OCI-M2 (cell line): ENCODE data around the gene EHD2.
"Not testable (repeated sequence)": the region's sequence is repeated elsewhere in the genome, so short reads cannot be mapped to it uniquely, and the experiment has no call there.

ENCODE experiments used
- DNase-seq: peaks from one replicate; lab custom pipeline; 2025; ENCODE audit not compliant: unreplicated experiment; lab: John Stamatoyannopoulos, UW

EHD2 gene

GRCh38 chr19:47765523-47766358 is 52.5 kb downstream of the EHD2 start:
- no peak for DNase-seq

- no peak for DNase-seq
Observed at GRCh38 chr19:47766359-47766620, 53.1 kb downstream of the EHD2 start.

DNA sequence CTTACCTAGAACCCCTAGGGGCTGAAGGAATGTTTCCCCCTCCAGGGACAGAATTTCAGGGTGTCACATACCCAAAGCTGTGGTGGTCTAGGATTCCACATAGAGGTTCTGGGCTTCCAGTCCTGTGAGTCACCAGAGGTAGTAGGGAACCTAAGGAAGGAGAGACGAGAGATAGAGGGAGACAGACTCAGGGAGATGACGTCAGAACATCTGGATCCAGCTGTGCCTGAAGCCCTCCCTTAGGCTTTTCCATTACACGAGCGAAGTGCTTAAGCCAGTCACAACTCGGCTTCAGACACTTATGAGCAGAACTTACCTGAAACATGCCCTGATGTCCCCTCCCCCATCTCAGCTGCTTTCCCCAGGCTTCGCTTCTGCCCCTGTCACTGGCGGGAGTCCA is 53.4 kb downstream of the EHD2 start:
- no peak for DNase-seq

- DNase-seq: no peak
Observed at GRCh38 chr19:47767349-47767748, 54.1 kb downstream of the EHD2 start.

- no peak for DNase-seq
Observed at GRCh38 chr19:47768604-47769003, 55.4 kb downstream of the EHD2 start.

DNA sequence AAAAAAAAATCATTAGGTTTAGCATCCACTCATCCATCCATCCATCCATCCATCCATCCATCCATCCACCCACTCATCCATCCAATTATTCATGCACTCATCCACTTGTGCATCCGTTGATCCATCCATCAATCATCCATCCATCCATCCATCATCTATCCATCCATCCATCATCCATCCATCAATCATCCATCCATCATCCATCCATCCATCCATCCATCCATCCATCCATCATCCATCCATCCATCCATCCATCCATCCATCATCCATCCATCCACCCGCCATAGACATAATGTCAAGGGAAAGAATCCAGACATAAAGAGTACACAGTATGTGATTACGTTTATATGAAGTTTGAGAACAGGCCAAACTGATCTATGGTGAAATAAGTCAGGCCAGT is 56.3 kb downstream of the EHD2 start:
- DNase-seq: no peak

GRCh38 chr19:47771291-47771690 is 58.1 kb downstream of the EHD2 start:
- not testable (repeated sequence) for DNase-seq

DNA sequence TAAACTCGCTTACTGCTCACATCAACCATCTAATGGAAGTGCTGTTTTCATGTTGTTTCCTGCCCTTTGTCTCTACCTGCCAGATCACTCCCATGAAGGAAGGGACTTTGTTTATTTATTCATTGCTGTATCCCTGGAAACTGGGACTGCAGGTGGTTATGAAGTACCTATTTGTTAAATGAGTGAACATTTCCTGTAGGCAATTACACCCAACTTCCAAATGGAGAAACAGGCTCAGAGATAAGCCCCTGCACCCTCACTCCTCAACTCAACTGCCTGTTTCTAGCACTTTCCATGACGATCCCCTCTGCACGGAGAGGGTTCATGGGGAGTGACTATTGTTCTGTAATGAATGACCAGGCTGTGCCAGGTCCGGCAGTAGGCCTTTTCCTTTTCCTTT is 63.3 kb downstream of the EHD2 start:
- DNase-seq: no peak

GRCh38 chr19:47777245-47778048 is 64.2 kb downstream of the EHD2 start:
- not testable (repeated sequence) for DNase-seq

DNA sequence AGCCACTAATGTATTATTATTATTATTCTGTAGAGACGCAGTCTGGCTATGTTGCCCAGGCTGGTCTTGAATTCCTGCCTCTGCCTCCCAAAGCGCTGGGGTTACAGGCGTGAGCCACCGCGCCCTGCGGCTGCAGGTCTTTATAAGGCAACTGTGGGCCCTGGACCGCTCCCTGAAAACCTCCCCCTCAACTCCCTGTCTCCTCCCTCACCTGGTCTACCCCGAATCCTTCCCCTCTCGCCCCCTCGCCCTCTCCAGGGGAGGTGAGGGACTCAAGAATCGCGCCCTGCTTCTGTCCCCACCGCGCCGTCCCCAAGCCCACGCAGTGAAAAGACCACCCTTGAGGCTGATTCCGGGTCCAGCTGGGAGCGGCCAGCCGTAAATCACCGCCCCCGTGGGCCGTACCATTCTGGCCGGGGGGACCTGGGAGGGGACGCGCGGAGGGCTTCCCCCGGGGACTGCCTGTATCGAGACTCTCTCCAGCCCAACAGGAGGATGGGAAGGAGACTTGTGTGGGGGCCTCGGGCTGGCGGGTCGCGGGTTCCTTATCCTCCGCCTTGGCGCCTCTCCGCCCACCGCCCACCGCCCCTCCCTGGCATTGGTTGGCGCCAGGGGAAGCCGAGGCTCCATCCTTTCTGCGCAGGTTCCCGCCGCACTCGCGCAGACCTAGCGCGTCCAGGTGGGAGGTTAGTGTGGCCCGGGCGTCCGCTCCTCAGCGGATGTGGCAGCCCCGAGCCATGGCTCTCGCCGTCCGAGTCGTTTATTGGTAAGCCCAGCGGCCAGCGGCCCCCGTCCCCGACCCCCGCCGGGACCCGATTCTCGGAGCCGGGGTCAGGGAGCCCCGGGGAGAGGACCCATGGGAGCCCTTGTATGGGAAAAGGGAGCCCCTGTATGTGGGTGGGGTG is 65.1 kb downstream of the EHD2 start, which contains the start of gene SELENOW:
TSS of gene SELENOW (plus strand) at position 655 of the 905 bp plus-strand sequence. CDS start at position 738, 83 bp downstream.
- DNase-seq: peak; percentile 37

GRCh38 chr19:47778954-47779351 is 65.7 kb downstream of the EHD2 start:
- DNase-seq: no peak

- DNase-seq: no peak
Observed at GRCh38 chr19:47779524-47780214, 66.4 kb downstream of the EHD2 start.

- no peak for DNase-seq
Observed at GRCh38 chr19:47780215-47780551, 67.0 kb downstream of the EHD2 start.

- DNase-seq: no peak
Observed at GRCh38 chr19:47781590-47782262, 68.5 kb downstream of the EHD2 start.

DNA sequence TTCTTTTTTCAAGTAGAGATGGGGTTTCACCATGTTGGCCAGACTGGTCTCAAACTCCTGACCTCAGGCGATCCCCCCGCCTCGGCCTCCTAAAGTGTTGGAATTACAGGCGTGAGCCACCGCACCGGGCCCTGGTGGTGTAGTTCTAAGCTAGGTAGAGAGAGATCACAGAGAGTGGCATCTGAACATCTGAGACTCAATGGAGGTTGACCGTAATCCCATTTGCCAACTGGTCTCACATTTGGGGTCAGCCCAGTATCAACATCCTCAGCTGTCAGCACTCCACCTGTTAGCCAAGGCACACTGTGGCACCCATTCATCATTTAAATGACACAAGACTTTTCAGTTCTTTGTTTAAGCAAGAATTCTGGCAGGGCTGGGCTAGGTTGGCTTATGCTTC is 73.3 kb downstream of the EHD2 start:
- DNase-seq: no peak

GRCh38 chr19:47787307-47787706 is 74.1 kb downstream of the EHD2 start:
- DNase-seq: not testable (repeated sequence)

DNA sequence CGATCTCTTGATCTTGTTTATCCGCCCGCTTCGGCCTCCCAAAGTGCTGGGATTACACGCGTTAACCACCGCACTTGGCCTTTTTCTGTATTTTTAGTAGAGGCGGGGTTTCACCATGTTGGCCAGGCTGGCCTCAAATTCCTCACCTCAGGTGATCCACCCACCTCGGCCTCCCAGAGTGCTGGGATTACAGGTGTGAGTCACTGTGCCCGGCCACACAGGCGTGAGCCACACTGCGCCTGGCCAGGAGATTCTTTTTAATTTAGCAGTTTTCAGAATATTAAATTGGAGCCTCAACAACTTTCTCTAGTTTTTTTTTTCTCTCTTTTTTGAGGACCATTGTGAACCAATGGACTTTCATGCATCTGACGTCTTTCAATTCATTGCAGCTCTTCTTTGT is 76.6 kb downstream of the EHD2 start:
- not testable (repeated sequence) for DNase-seq

- peak; percentile 44 for DNase-seq
Observed at GRCh38 chr19:47790398-47790814, 77.2 kb downstream of the EHD2 start.

GRCh38 chr19:47792616-47793015 is 79.4 kb downstream of the EHD2 start:
- no peak for DNase-seq
